Measurements from ENCODE around the gene ACTA1. TPM values are rescaled to one million over a fixed set of nuclear protein-coding genes. Genes with fewer than 3 reads are reported as not detected.

The ACTA1 gene
- total RNA-seq, 2 donors from 2014 or later = 2.4 TPM; not detected in 1

DNA sequence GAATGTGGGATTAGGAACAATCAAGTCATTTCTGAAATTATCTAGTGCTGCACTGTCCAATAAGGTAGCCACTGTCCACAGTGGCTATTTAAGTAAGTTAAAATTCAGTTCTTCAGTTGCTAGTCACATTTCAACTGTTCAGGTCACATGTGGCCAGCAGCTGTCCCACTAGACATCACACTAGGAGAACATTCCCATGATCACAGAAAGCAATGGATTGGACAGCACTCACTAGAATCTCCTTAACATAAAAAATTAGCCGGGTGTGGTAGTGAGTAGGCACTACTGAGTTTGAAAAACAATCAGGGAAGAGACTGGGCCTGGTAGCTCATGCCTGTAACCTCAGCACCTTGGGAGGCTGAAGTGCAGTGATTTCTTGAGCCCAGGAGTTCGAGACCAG lies 40.6 kb upstream of the ACTA1 start:
- no peaks in the 10 kb centered on the region for H3K27me3 ChIP-seq
- no peak overlapping the region for H3K27ac ChIP-seq
- no peaks in the 10 kb centered on the region for H3K9me3 ChIP-seq
- H3K36me3 ChIP-seq = peaks cover 4% of the 10 kb centered on the region
- H3K4me1 ChIP-seq = no peaks in the 10 kb centered on the region
- no peak for DNase-seq
- H3K9ac ChIP-seq (ENCODE audit: low read depth in 2 of 2, low read length in 2 of 2) = no peak overlapping the region
- no peak for TF ChIP-seq CTCF (IDR thresholded peaks at IDR 0.05)
- no peak overlapping the region for H3K4me3 ChIP-seq
- intact Hi-C loops (cut with DNase I) = no loop called here

- Histone ChIP-seq H3K4me1 (no peaks in the 10 kb centered on the region), H3K36me3 (peaks cover 7% of the 10 kb centered on the region), H3K9ac (ENCODE audit: low read depth in 2 of 2, low read length in 2 of 2) (no peak overlapping the region), H3K9me3 (no peaks in the 10 kb centered on the region), H3K27me3 (no peaks in the 10 kb centered on the region), H3K4me3 (no peak overlapping the region), H3K27ac (no peak overlapping the region)
- DNase-seq = no peak
- TF ChIP-seq CTCF (IDR thresholded peaks at IDR 0.05) = no peak
- intact Hi-C loops (cut with DNase I) = no loop called here
Measured at GRCh38 chr1:229471175-229471574, 37.3 kb upstream of the ACTA1 start.

DNA sequence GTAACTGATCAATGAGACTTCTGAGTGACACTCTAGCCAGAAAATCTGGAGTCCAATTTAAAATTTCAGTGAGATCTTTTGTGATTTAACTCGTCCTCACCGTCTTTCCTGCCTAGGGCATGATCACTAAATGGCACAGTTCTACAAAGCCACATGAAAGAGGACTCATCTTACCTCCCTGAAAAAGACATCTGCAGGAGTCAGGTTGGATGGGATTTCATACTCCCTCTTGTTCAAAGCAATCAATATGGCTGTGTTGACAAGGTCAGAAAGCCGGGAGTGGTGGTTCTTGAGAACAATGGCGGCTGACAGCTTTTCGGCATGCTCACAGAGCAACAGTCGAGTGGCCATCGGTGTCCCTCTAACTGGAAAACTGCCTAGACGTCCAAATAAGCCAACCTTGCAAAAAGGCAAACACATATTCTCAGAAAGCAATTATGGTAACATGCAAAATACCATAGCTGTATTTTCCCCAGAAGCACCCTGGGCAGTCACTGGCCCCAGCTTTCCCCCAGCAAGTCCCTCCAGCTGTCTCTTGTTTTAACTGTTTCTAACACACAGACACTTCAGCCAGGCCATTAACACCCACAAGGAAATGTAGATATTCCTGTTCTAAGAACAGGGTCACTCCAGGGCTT lies 36.6 kb upstream of the ACTA1 start:
- no peak for TF ChIP-seq CTCF (IDR thresholded peaks at IDR 0.05)
- Histone ChIP-seq H3K9me3 (no peaks in the 10 kb centered on the region), H3K27me3 (no peaks in the 10 kb centered on the region), H3K27ac (no peak overlapping the region), H3K36me3 (peaks cover 7% of the 10 kb centered on the region), H3K4me3 (no peak overlapping the region), H3K9ac (ENCODE audit: low read depth in 2 of 2, low read length in 2 of 2) (no peak overlapping the region), H3K4me1 (no peaks in the 10 kb centered on the region)
- intact Hi-C loops (cut with DNase I) = no loop called here
- no peak for DNase-seq

DNA sequence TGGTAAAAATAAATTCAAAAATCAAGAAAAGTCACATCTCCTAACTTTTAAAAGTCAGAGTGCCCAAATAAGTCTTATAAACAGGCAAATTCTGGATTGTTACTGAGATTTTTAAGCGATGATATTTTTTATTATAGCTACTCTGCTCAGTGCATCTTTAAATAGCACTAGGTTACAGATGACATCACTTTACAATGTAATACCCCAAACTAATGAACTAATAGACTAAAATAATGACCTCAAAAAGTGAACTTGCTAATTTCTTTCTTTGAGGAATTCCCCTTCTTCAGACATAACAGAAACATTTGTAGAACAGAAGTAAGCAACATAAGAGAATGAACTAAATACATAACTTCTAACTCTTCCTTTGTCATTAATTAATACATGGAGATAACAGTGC lies 33.0 kb upstream of the ACTA1 start:
- DNase-seq = no peak
- intact Hi-C loops (cut with DNase I) = no loop called here
- H3K9me3 ChIP-seq = no peaks in the 10 kb centered on the region
- no peak overlapping the region for H3K27ac ChIP-seq
- no peak for TF ChIP-seq CTCF (IDR thresholded peaks at IDR 0.05)
- H3K27me3 ChIP-seq = no peaks in the 10 kb centered on the region
- H3K4me3 ChIP-seq = no peak overlapping the region
- no peaks in the 10 kb centered on the region for H3K4me1 ChIP-seq
- no peak overlapping the region for H3K9ac ChIP-seq (ENCODE audit: low read depth in 2 of 2, low read length in 2 of 2)
- H3K36me3 ChIP-seq = peaks cover 7% of the 10 kb centered on the region

DNA sequence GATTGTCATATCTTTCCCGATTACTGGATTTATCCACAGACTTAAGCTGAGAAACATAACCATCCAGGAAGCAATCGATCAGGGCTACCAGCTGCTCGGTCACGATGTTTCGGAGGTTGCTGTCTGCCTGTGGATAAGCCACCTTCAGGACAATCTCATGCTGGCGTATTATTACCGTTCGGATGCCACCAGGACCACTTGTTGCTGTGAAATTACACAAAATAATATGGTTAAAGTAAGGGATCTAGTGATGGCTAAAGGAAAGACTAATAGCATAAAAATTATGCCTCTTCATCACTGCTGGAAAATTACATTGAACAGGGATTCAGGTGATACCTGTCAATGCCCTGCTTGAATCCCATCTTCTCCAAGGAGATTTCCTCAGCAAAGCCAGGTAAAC lies 30.8 kb upstream of the ACTA1 start:
- Histone ChIP-seq H3K4me3 (no peak overlapping the region), H3K9me3 (no peaks in the 10 kb centered on the region), H3K27me3 (no peaks in the 10 kb centered on the region), H3K27ac (no peak overlapping the region), H3K9ac (ENCODE audit: low read depth in 2 of 2, low read length in 2 of 2) (no peak overlapping the region), H3K4me1 (no peaks in the 10 kb centered on the region), H3K36me3 (peaks cover 12% of the 10 kb centered on the region)
- intact Hi-C loops (cut with DNase I) = no loop called here
- TF ChIP-seq CTCF (IDR thresholded peaks at IDR 0.05) = no peak
- DNase-seq = no peak

All from colonic mucosa (tissue), 4 donors.